IMR-90 (cell line): ENCODE data around the gene RPS6KA5. TPM values are rescaled to one million over a fixed set of nuclear protein-coding genes. Genes with fewer than 3 reads are reported as not detected.

Experiments used
- ATAC-seq: fragments of 200-7000 bp; cut with Tn5 transposase; 2 replicates; pipeline ENCODE4 v1.9.1; 2020; ENCODE audit warnings: low read depth, mild to moderate bottlenecking, moderate library complexity
- BruUV-seq: library from RNA; stranded (reverse); fragments of 400-500 nt; replicated peaks from 2 replicates; lab custom pipeline; 2021; lab: Mats Ljungman, UMichigan
- CTCF ChIA-PET: fragments of 300-600 bp; formaldehyde crosslinking; extraction: SDS; loops from one replicate; lab custom pipeline; 2021; ENCODE audit warnings: antibody characterized with exemption; lab: Yijun Ruan, JAX
- POLR2A ChIA-PET: fragments of 300-600 bp; sonication (Branson Sonifier 250); formaldehyde crosslinking; loops from one replicate; lab custom pipeline; 2022; ENCODE audit warnings: antibody characterized with exemption; ENCODE audit not compliant: unreplicated experiment; lab: Charles Lee
- DNase-seq: peaks from one replicate; pipeline ENCODE4 v3.0.0; 2013
- H2AFZ ChIP-seq: replicated peaks from 2 replicates; pipeline ENCODE3; 2013; ENCODE audit warnings: low read length, mild to moderate bottlenecking; ENCODE audit not compliant: poor library complexity
- H2AK5ac ChIP-seq: 2 replicates; pipeline ENCODE4 v1.6.1; 2013; ENCODE audit warnings: low read depth, low read length, inconsistent platforms
- H2AK9ac ChIP-seq: replicated peaks from 2 replicates; pipeline ENCODE3; 2013; ENCODE audit warnings: mild to moderate bottlenecking, low read depth, low read length, moderate library complexity; ENCODE audit not compliant: poor library complexity
- H2BK120ac ChIP-seq: 2 replicates; pipeline ENCODE4 v1.6.1; 2013; ENCODE audit warnings: low read depth, low read length, inconsistent platforms
- H2BK15ac ChIP-seq: 3 replicates; pipeline ENCODE4 v1.6.1; 2013; ENCODE audit warnings: low read depth, low read length, inconsistent platforms
- H2BK20ac ChIP-seq: 2 replicates; pipeline ENCODE4 v1.6.1; 2013; ENCODE audit warnings: low read depth, mild to moderate bottlenecking, inconsistent platforms, low read length, moderate library complexity
- H2BK5ac ChIP-seq: 2 replicates; pipeline ENCODE4 v1.6.1; 2013; ENCODE audit warnings: mild to moderate bottlenecking, low read depth, low read length, inconsistent platforms; ENCODE audit not compliant: poor library complexity, severe bottlenecking
- H3K14ac ChIP-seq: replicated peaks from 2 replicates; pipeline ENCODE4 v1.6.1; 2013; ENCODE audit warnings: low read depth, low read length, inconsistent platforms
- H3K18ac ChIP-seq: 2 replicates; pipeline ENCODE4 v1.6.1; 2013; ENCODE audit warnings: low read depth, low read length, control low read depth
- H3K23ac ChIP-seq: 2 replicates; pipeline ENCODE4 v1.6.1; 2013; ENCODE audit warnings: low read depth, low read length, inconsistent platforms
- H3K27ac ChIP-seq: 2 replicates; pipeline ENCODE4 v1.5.1; 2013; ENCODE audit warnings: mild to moderate bottlenecking, control low read depth, low read length; ENCODE audit not compliant: insufficient read depth
- H3K27me3 ChIP-seq: 2 replicates; pipeline ENCODE4 v1.6.1; 2013; ENCODE audit warnings: low read length; ENCODE audit not compliant: control insufficient read depth, insufficient read depth
- H3K36me3 ChIP-seq: 2 replicates; pipeline ENCODE4 v1.6.1; 2013; ENCODE audit warnings: low read length, mixed read lengths; ENCODE audit not compliant: control insufficient read depth, insufficient read depth
- H3K4ac ChIP-seq: 2 replicates; pipeline ENCODE4 v1.6.1; 2013; ENCODE audit warnings: low read depth, low read length, inconsistent platforms
- H3K4me1 ChIP-seq: 2 replicates; pipeline ENCODE4 v1.6.1; 2013; ENCODE audit warnings: low read length, mixed read lengths; ENCODE audit not compliant: control insufficient read depth, insufficient read depth
- H3K4me2 ChIP-seq: 2 replicates; pipeline ENCODE4 v1.6.1; 2013; ENCODE audit warnings: low read depth, mild to moderate bottlenecking, control low read depth, low read length, moderate library complexity
- H3K4me3 ChIP-seq: 2 replicates; pipeline ENCODE4 v1.5.1; 2013; ENCODE audit warnings: low read depth, mild to moderate bottlenecking, control low read depth, low read length, moderate library complexity; ENCODE audit not compliant: insufficient read depth
- H3K56ac ChIP-seq: 2 replicates; pipeline ENCODE4 v1.6.1; 2013; ENCODE audit warnings: low read length, inconsistent platforms; ENCODE audit not compliant: insufficient read depth; ENCODE audit errors: extremely low read depth
- H3K79me1 ChIP-seq, 2 experiments: 2 replicates each; pipeline ENCODE4 v1.6.1; 2013; ENCODE audit warnings: low read length in 2 of 2, inconsistent platforms in 1 of 2, low read depth in 1 of 2
- H3K9ac ChIP-seq: 2 replicates; pipeline ENCODE4 v1.6.1; 2013; ENCODE audit warnings: low read depth, low read length, control low read depth
- H3K9me1 ChIP-seq: 2 replicates; pipeline ENCODE4 v1.6.1; 2013; ENCODE audit warnings: low read length, inconsistent platforms; ENCODE audit not compliant: insufficient read depth
- H3K9me3 ChIP-seq: 2 replicates; pipeline ENCODE4 v1.6.1; 2013; ENCODE audit warnings: low read length; ENCODE audit not compliant: control insufficient read depth, insufficient read depth
- H4K20me1 ChIP-seq: 2 replicates; pipeline ENCODE4 v1.6.1; 2013; ENCODE audit warnings: low read length, inconsistent platforms; ENCODE audit not compliant: insufficient read depth
- H4K5ac ChIP-seq: 2 replicates; pipeline ENCODE4 v1.6.1; 2013; ENCODE audit warnings: mild to moderate bottlenecking, low read depth, low read length, control low read depth
- H4K8ac ChIP-seq, 2 experiments: 2 replicates each; pipeline ENCODE4 v1.6.1; 2013; ENCODE audit warnings: low read depth in 2 of 2, low read length in 2 of 2, control low read depth in 1 of 2, inconsistent platforms in 1 of 2
- H4K91ac ChIP-seq: 2 replicates; pipeline ENCODE4 v1.6.1; 2013; ENCODE audit warnings: low read depth, low read length, inconsistent platforms; ENCODE audit not compliant: insufficient read depth
- CEBPB ChIP-seq: IDR thresholded peaks from 2 replicates; pipeline ENCODE4 v1.6.1; 2012; ENCODE audit warnings: low read depth, low read length, improper control_type of control experiment
- RAD21 ChIP-seq: IDR thresholded peaks from 2 replicates; pipeline ENCODE4 v1.6.1; 2012; ENCODE audit warnings: low read length, improper control_type of control experiment
- SMC3 ChIP-seq: fragments of 150-350 bp; IDR thresholded peaks from 2 replicates; pipeline ENCODE4 v1.6.1; 2016; ENCODE audit warnings: low read depth, mild to moderate bottlenecking, antibody characterized with exemption, low read length, moderate library complexity
- WGBS, 2 experiments: methylation state at CpG; one replicate each; pipeline versions ENCODE4 v1.1.5 to v1.1.7; 2013; ENCODE audit warnings: missing lambda C conversion rate in 2 of 2; ENCODE audit not compliant: insufficient read length in 1 of 2; ENCODE audit errors: extremely low coverage in 2 of 2; 5-methylcytosine and 5-hydroxymethylcytosine counted together
- dilution Hi-C: fragments of 300-500 bp; cut with HindIII; formaldehyde crosslinking; loops from one replicate; pipeline ENCODE4 v1.14.3; 2018; ENCODE audit warnings: low sequenced_read_pairs; ENCODE audit not compliant: unreplicated experiment
- in situ Hi-C: fragments of 300-500 bp; cut with MboI; formaldehyde crosslinking; loops from 3 replicates; pipeline ENCODE4 v1.14.3; 2019; ENCODE audit warnings: low sequenced_read_pairs, inconsistent platforms, mixed read lengths
- intact Hi-C: fragments of 100-400 bp; cut with micrococcal nuclease; formaldehyde crosslinking; loops from 2 replicates; pipeline ENCODE4 v1.10.0; 2022
- polyA plus RNA-seq, 3 experiments: library from polyadenylated mRNA; depleted of rRNA; stranded (reverse); fragments of >200 nt; gene quantifications; 2 replicates each; pipeline ENCODE4 v1.2.3, GENCODE V29; 2012; ENCODE audit warnings: low replicate concordance in 1 of 3
- total RNA-seq: library from RNA; depleted of rRNA; stranded (reverse); fragments of >200 nt; gene quantifications from 2 replicates; pipeline ENCODE4 v1.2.3, GENCODE V29; 2012

RPS6KA5 gene
- total and polyA plus RNA-seq, 2 of the 4 experiments (the other 2 are of a cell fraction): 0.36 TPM

DNA sequence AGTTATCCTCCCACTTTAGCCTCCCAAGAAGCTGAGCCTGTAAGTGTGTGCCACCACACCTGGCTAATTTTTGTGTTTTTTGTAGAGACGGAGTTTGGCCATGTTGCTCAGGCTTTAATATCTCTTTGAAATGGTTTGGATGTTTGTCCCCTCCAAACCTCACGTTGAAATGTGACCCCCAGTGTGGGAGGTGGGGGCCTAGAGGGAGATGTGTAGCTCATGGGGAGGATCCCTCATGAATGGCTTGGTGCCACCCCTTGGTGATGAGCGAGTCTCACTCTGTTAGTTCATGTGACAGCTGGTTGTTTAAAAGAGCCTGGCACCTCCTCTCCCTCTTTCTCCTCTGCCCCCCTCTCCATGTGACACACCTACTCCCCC, 220.6 kb downstream of the RPS6KA5 start:
- no peak for DNase-seq
- POLR2A ChIA-PET: no interaction called here
- intact Hi-C loops: no loop called here

More for the DNA sequence above, 220.6 kb downstream of the RPS6KA5 start:
- no CpG with 5 or more reads among the region's 3 CpGs for WGBS, 2 experiments
- Histone ChIP-seq H3K4me1 (peaks cover 7% of the 10 kb centered on the region; the same call in 1 of the 2 replicates), H2BK20ac (no peak overlapping the region), H3K9me1 (0 out of 2 replicates have a peak, but pooled peaks cover 4% of the 10 kb centered on the region), H4K20me1 (no peaks in the 10 kb centered on the region), H3K79me1 (no peaks in the 10 kb centered on the region), H3K36me3 (no peaks in the 10 kb centered on the region), H2BK15ac (no peak overlapping the region; the same call in 2 of the 3 replicates), H2AK5ac (peak overlapping the region; percentile 24; the same call in 1 of the 2 replicates), H3K27ac (no peak overlapping the region), H3K18ac (no peak overlapping the region), H3K4me2 (no peak overlapping the region), H4K91ac (no peak overlapping the region), H4K5ac (no peak overlapping the region; the same call in 1 of the 2 replicates), H3K9ac (no peak overlapping the region), H2AK9ac (no peak overlapping the region), H3K4ac (peak overlapping the region; percentile 83; the same call in 1 of the 2 replicates), H2BK5ac (no peak overlapping the region), H3K9me3 (no peaks in the 10 kb centered on the region), H3K56ac (no peak overlapping the region), H3K27me3 (no peaks in the 10 kb centered on the region), H2AFZ (no peak overlapping the region), H3K14ac (0 out of 2 replicates have a peak overlapping the region, but pooled peaks have one; percentile 36), H3K23ac (no peak overlapping the region), H3K4me3 (no peak overlapping the region), H2BK120ac (no peak overlapping the region), H4K8ac (no peak overlapping the region; a peak in 1 of 4 replicates)
- CTCF ChIA-PET: no interaction called here
- dilution Hi-C loops: no loop called here
- TF ChIP-seq RAD21: no peak
- TF ChIP-seq CEBPB: no peak
- TF ChIP-seq SMC3: no peak
- BruUV-seq: no TSS peak
- no peak for ATAC-seq
- in situ Hi-C loops: no loop called here
